HG03025 (cell line): ENCODE measurements around the gene BCL2.

Experiments
- ATAC-seq: cut with Tn5 transposase; IDR thresholded peaks from one replicate; pipeline ENCODE4 v1.9.1; 2021; ENCODE audit warnings: mild to moderate bottlenecking, moderate library complexity; ENCODE audit not compliant: unreplicated experiment, low FRiP score

Gene BCL2

DNA sequence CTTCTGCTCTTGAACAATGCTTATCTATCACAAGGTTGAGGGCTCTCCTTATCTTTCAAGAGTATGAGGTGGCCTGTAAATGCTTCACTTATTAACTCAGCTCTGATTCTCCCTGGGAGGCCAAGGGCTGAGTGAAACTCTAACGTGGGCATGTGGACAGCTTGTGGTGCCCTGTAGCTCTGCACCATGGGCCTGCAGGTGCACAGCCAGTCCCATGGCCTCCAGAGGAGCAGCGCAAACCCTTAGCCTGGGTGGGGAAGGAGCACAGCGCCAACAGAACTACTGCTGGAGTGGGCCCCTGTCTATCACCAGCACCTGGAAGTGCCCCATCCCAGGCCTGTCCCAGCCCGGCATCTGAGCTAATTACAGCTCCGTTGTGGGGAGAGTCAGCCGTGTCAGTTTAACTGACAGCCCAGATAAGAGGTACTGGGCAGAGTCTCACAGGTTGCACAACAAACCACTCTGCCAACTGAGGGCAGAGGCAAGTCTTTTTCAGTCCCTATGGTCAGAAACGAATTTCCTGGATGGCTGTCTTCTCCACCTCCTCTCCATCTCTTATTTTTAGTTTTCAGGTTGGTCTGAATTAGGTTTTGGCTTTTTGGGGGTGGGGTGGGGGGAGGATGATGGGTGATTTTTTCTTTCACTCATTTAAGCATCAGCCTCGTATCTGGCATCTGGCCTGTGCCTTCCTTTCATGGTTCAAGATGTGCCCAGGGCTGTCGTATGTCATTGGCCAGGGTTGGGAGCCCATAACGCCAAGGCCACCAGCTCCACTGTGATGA lies 219.5 kb downstream of the BCL2 start:
- no peak for ATAC-seq

DNA sequence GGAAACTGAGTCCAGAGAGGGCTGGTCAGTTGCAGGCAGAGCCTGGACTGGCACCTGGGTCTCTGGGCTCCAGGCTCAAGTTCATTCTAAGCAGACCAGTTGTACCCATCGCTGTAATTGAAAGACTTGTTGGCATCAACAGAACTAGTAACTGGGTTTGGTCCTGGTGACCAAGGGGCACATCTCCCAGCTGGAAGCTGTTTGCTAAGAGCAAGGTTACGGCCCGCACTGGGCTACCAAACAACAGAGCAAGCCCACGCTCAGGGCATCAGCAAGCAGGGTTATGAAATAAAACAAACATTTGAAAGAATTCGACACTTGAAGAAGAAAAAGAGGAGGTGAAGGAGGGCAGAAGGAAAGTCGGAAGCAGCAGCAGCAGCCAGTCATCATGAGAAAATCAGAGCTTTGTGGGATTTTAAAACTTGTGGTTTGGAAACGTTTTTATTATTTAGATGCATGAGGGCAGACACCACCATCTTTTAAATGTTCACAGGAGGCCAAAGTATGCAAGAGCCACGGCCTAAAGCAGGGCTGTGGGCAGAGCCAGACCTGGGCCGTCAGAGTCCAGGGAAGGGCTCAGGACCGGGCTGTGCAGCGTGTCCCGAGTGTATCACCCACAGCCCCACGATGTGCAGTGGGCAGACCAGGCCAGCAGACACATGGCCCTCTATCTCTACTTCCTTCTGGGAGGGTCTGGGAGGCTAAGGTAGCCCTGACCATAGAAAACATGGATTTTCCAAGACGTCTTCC lies 220.3 kb downstream of the BCL2 start:
- ATAC-seq, result no peak

GRCh38 chr18:63098018-63098981 lies 221.3 kb downstream of the BCL2 start:
- peak; percentile 81 for ATAC-seq

- no peak for ATAC-seq
Measured at GRCh38 chr18:63097178-63097577, 222.4 kb downstream of the BCL2 start.

DNA sequence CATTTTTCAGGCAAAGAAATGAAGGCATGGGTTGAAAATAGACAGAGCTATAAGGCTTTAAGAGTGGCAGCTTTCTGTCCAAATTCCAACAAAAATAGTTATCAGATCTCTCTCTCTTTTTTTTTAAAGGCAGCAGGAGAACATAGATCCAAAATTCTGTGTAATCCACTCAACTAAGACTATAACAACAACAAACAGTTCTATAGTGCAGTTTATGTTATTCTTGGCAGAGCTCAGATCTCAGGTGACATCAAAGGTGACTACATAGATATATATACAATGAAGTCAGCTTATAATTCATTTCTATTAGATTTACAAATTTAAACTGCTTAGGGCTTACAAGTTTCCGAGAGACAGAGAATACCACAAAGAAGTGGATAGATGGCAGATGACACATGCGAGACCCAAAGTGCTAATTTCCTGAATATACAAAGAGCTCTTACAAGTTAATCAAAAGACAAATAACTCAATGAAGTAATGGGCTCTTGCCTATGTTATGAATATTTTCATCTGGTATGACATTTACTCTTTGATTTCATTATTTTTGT lies 223.2 kb downstream of the BCL2 start:
- no peak for ATAC-seq

DNA sequence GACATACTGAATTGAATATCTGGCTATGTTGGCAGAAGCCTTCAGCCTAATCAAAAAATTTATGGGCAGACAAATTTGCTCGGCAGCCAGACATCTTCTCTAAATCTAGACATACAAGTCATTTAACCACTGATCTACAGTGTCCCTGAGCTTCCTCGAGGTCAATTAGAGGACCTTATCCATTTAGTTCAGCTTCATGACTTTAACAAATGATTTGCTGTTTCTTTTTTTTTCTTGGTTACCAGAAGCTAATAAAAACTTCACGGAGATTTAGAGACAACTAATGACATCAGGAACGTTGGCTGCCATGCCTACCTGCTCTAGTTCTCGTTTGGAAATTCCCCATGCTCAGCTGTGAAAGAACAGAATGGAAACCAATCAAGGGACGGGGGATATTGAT lies 223.8 kb downstream of the BCL2 start:
- no peak for ATAC-seq

DNA sequence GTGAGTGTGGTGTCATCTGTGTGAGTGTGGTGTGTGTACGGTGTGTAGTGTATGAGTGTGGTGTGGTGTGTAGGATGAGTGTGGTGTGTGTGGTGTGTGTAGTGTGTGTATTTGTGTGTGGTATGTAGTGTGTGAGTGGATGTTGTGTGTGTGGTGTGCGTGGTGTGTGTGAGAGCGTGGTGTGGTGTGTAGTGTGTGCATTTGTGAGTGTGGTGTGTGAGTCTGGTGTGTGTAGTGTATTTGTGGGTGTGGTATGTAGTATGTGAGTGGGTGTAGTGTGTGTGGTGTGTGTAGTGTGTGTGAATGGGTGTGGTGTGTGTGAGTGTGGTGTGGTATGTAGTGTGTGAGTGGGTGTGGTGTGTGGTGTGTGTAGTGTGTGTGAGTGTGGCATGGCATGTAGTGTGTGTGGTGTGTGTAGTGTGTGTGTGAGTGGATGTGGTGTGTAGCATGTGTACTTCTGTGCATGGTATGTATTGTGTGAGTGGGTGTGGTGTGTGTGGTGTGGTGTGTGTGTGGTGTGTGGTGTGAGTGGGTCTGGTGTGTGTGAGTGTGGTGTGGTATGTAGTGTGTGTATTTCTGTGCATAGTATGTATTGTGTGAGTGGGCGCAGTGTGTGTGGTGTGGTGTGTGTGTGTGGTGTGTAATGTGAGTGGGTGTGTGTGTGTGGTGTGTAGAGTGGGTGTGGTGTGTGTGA lies 227.8 kb downstream of the BCL2 start:
- ATAC-seq, result no peak

GRCh38 chr18:63090334-63090733 lies 229.2 kb downstream of the BCL2 start:
- ATAC-seq, result no peak

DNA sequence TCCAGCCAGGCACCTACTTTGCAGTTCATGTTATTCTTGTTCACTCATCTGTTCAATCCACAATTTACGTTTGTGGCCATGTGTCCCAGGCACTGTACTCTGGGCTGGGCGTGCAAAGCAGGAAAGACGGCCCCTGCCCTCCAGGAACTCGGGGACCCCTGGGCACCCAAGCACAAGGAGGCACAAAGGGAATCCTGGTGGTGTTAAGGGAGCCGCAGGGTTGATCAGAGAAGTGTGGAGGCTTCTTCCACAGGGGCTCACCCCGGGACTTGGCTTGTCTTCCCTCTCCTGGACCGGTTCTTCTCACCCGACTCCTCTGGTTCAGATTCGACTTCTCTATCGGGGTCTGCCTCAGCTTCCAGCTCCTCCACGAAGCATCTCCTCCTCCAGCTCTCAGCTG lies 230.5 kb downstream of the BCL2 start:
- ATAC-seq, result no peak

- ATAC-seq, result no peak
Measured at GRCh38 chr18:63088262-63088661, 231.3 kb downstream of the BCL2 start.

GRCh38 chr18:63087421-63088230 lies 231.9 kb downstream of the BCL2 start:
- ATAC-seq, result no peak

GRCh38 chr18:63085611-63086010 lies 234.0 kb downstream of the BCL2 start:
- ATAC-seq, result no peak

- no peak for ATAC-seq
Measured at GRCh38 chr18:63084219-63084618, 235.3 kb downstream of the BCL2 start.

- no peak for ATAC-seq
Measured at GRCh38 chr18:63083555-63083954, 236.0 kb downstream of the BCL2 start.

DNA sequence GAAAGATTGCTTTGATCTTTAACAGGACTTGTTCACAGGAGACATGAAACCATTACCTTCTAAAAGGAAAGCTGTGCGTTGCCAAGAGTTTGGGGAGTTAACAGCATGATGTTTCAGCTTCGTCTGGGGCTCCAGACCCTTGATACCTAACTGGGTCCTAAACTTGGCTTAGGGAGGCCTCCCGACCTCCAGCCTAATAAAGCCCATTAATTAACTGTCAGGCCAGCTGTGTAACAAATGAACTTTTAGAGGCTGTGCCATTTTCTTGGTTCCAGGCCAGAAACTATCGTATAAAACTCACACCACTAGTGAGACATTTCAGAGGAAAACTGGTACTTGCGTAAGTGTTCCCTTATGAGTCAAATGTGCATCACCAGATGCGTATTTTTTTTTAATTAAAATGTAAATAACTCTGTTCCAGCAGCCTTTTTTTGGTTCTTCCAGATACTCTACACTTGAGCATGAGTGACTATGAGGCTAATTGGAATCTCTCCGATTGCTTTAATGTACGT lies 236.5 kb downstream of the BCL2 start:
- no peak for ATAC-seq

GRCh38 chr18:63082366-63083019 lies 237.1 kb downstream of the BCL2 start:
- ATAC-seq, result no peak

DNA sequence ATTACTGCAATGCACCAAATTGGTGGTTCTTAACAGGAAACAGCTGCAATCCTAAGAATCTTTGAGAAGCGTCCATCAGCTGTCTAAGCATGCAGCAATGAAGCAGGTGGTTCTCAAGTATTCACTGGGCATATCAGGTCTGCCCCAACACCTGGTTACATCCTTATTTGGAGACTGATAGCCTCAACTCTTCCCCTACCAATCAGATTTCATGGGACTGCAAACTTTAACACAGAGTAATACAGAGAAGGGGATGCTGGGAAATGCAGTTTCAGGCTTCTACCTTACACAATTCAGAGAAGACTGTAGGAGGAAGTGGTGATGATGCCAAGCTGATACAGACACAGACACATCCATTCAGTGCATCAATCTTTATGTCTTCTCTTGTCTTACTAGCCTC lies 240.5 kb downstream of the BCL2 start:
- peak; percentile 58 for ATAC-seq

DNA sequence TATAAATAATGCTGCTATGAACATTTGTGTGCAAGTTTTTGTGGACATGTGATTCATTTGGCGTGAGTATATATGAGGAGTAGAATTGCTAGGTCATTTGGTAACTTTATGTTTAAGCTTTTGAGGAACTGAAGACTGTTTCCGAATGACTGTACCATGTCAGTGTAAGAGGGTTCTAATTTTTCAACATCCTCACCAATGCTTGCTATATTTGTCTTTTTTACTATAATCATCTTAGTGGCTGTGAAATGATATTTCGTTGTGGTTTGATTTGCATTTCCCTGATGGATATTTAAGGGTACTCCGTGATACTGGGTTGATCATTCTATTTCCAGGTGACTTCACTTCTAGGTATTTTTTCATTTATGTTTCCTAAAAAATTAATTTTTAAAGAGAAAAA lies 241.1 kb downstream of the BCL2 start:
- peak; percentile 91 for ATAC-seq
